HCT116 (cell line): ENCODE data around the gene FAR2. TPM values are rescaled to one million over a fixed set of nuclear protein-coding genes. Genes with fewer than 3 reads are reported as not detected.

ENCODE experiments used
- ATAC-seq: fragments of 200-7000 bp; cut with Tn5 transposase; 2 replicates; pipeline ENCODE4 v1.9.1; 2020; ENCODE audit warnings: mild to moderate bottlenecking, moderate library complexity
- BruUV-seq: library from RNA; stranded (reverse); fragments of 400-500 nt; replicated peaks from 2 replicates; lab custom pipeline; 2021; lab: Mats Ljungman, UMichigan
- CTCF ChIA-PET: fragments of 300-600 bp; sonication (Branson Sonifier 250); formaldehyde crosslinking; loops from one replicate; lab custom pipeline; 2021; ENCODE audit warnings: antibody characterized with exemption; lab: Charles Lee
- POLR2A ChIA-PET: fragments of 300-600, 350-600 bp; sonication (Branson Sonifier 250); formaldehyde crosslinking; loops from one replicate; lab custom pipeline; 2021; ENCODE audit warnings: antibody characterized with exemption; lab: Charles Lee
- RAD21 ChIA-PET, 2 experiments: fragments of 300-600 bp; sonication (Branson Sonifier 250); formaldehyde crosslinking; loops; one replicate each; lab custom pipeline; 2023; ENCODE audit warnings: low total read pairs in 2 of 2; ENCODE audit not compliant: uncharacterized antibody in 2 of 2, unreplicated experiment in 2 of 2, low non-redundant PET in 1 of 2; lab: Charles Lee
- DNase-seq: peaks from one replicate; pipeline ENCODE4 v3.0.0-alpha.2; 2010; ENCODE audit warnings: low read depth, low spot score
- H2AFZ ChIP-seq: fragments of 200-600 bp; shearing (Covaris generic), sonication (generic); 2 replicates; pipeline ENCODE4 v1.6.1; 2017; ENCODE audit warnings: low read depth, mixed run types, mixed read lengths, antibody characterized with exemption, low read length; ENCODE audit not compliant: poor library complexity, severe bottlenecking
- H3K27ac ChIP-seq: 2 replicates; pipeline ENCODE4 v1.5.1; 2012; ENCODE audit warnings: low read depth, low read length
- H3K27me3 ChIP-seq: fragments of 200-600 bp; sonication (generic); 2 replicates; pipeline ENCODE4 v1.6.1; 2016; ENCODE audit warnings: mixed run types, low read length, mixed read lengths; ENCODE audit not compliant: insufficient read depth
- H3K36me3 ChIP-seq, 2 experiments: fragments of 200-500 bp in 1 of 2; fragments of 200-600 bp in 1 of 2; sonication (Bioruptor generic) in 1 of 2; sonication (generic) in 1 of 2; 2 replicates each; pipeline versions ENCODE4 v1.5.1 to v1.6.1; 2014 to 2016; ENCODE audit warnings: low read length in 2 of 2, inconsistent platforms in 1 of 2, mixed read lengths in 1 of 2, mixed run types in 1 of 2; ENCODE audit not compliant: insufficient read depth in 2 of 2, control insufficient read depth in 1 of 2
- H3K4me1 ChIP-seq, 2 experiments: fragments of 200-600 bp in 1 of 2; sonication (generic) in 1 of 2; 2 replicates each; pipeline versions ENCODE4 v1.5.1 to v1.6.1; 2012 to 2017; ENCODE audit warnings: low read length in 2 of 2, inconsistent platforms in 1 of 2, mild to moderate bottlenecking in 1 of 2, mixed read lengths in 1 of 2, mixed run types in 1 of 2, moderate library complexity in 1 of 2; ENCODE audit not compliant: insufficient read depth in 2 of 2, control insufficient read depth in 1 of 2
- H3K4me2 ChIP-seq: fragments of 200-600 bp; sonication (generic); 2 replicates; pipeline ENCODE4 v1.6.1; 2017; ENCODE audit warnings: mixed run types, low read length, mixed read lengths
- H3K4me3 ChIP-seq, 2 experiments: fragments of 200-600 bp in 1 of 2; sonication (generic) in 1 of 2; replicated peaks in 1 of 2; 2 replicates each; pipeline ENCODE4 v1.5.1; 2011 to 2016; ENCODE audit warnings: low read length in 2 of 2, control low read depth in 1 of 2, low read depth in 1 of 2, mild to moderate bottlenecking in 1 of 2, mixed read lengths in 1 of 2, mixed run types in 1 of 2
- H3K79me2 ChIP-seq: fragments of 200-600 bp; sonication (generic); 2 replicates; pipeline ENCODE4 v1.6.1; 2017; ENCODE audit warnings: mild to moderate bottlenecking, mixed run types, low read length, moderate library complexity, mixed read lengths; ENCODE audit not compliant: insufficient read depth
- H3K9ac ChIP-seq: fragments of 200-600 bp; sonication (generic); 2 replicates; pipeline ENCODE4 v1.6.1; 2016; ENCODE audit warnings: low read length, mixed read lengths
- H3K9me2 ChIP-seq: fragments of 200-600 bp; sonication (generic), shearing (Covaris generic); 2 replicates; pipeline ENCODE4 v1.6.1; 2017; ENCODE audit warnings: mixed run types, mild to moderate bottlenecking, moderate library complexity; ENCODE audit not compliant: insufficient read depth
- H3K9me3 ChIP-seq, 2 experiments: fragments of 200-500 bp in 1 of 2; fragments of 200-600 bp in 1 of 2; sonication (Bioruptor generic) in 1 of 2; sonication (generic) in 1 of 2; 2 replicates each; pipeline ENCODE4 v1.6.1; 2014 to 2017; ENCODE audit warnings: low read length in 2 of 2, mixed read lengths in 2 of 2, inconsistent platforms in 1 of 2, low read depth in 1 of 2, mild to moderate bottlenecking in 1 of 2, mixed run types in 1 of 2, moderate library complexity in 1 of 2; ENCODE audit not compliant: control insufficient read depth in 1 of 2, insufficient read depth in 1 of 2
- H4K20me1 ChIP-seq: fragments of 200-600 bp; sonication (generic), shearing (Covaris generic); 2 replicates; pipeline ENCODE4 v1.6.1; 2017; ENCODE audit warnings: mixed run types, mild to moderate bottlenecking, moderate library complexity; ENCODE audit not compliant: insufficient read depth
- CBX3 ChIP-seq: IDR thresholded peaks from 2 replicates; pipeline ENCODE4 v1.6.1; 2012; ENCODE audit warnings: low read depth
- EZH2phosphoT487 ChIP-seq: fragments of 200-600 bp; IDR thresholded peaks from 2 replicates; pipeline ENCODE4 v1.6.1; 2018; ENCODE audit warnings: antibody characterized with exemption, borderline replicate concordance
- JUND ChIP-seq: IDR thresholded peaks from 2 replicates; pipeline ENCODE4 v1.6.1; 2012
- MAX ChIP-seq: IDR thresholded peaks from 2 replicates; pipeline ENCODE4 v1.6.1; 2012
- RAD21 ChIP-seq: IDR thresholded peaks from 2 replicates; pipeline ENCODE4 v1.6.1; 2012; ENCODE audit warnings: low read depth, mild to moderate bottlenecking
- REST ChIP-seq: IDR thresholded peaks from 2 replicates; pipeline ENCODE4 v1.6.1; 2012; ENCODE audit warnings: low read depth
- SIN3A ChIP-seq: IDR thresholded peaks from 2 replicates; pipeline ENCODE4 v1.6.1; 2012; ENCODE audit warnings: low read depth
- TCF7L2 ChIP-seq: IDR thresholded peaks from 2 replicates; pipeline ENCODE4 v1.7.0; 2011; ENCODE audit warnings: borderline replicate concordance, inconsistent platforms; ENCODE audit not compliant: insufficient read depth, insufficient read length; ENCODE audit errors: extremely low read depth
- ZBTB33 ChIP-seq: IDR thresholded peaks from 2 replicates; pipeline ENCODE4 v1.6.1; 2011; ENCODE audit warnings: mild to moderate bottlenecking, low read length, moderate library complexity; ENCODE audit not compliant: insufficient replicate concordance; ENCODE audit errors: extremely low read depth
- ZNF274 ChIP-seq: fragments of 200-500 bp; sonication (Bioruptor generic); IDR thresholded peaks from 2 replicates; pipeline ENCODE4 v1.6.1; 2014; ENCODE audit warnings: mild to moderate bottlenecking, low read depth, low read length, inconsistent platforms
- intact Hi-C: fragments of 100-400 bp; cut with micrococcal nuclease; formaldehyde crosslinking; loops from 2 replicates; pipeline ENCODE4 v1.10.0; 2022
- total RNA-seq: library from RNA; stranded (reverse); gene quantifications from one replicate; pipeline ENCODE4 v1.2.1, GENCODE V29; 2021; ENCODE audit not compliant: unreplicated experiment

Gene FAR2
- total RNA-seq, 1 experiment from 2014 or later = 9.7 TPM

- TF ChIP-seq JUND = no peak
These were observed 160.3 kb downstream of the FAR2 start (continued) for GRCh38 chr12:29309320-29309902.

- BruUV-seq = no TSS peak
- H3K9ac ChIP-seq = no peak overlapping the region
- no peaks in the 10 kb centered on the region for H3K36me3 ChIP-seq
- no peak overlapping the region for H2AFZ ChIP-seq
- H3K9me2 ChIP-seq = no peaks in the 10 kb centered on the region
- ChIA-PET CTCF (interaction anchor here (1.5 kb wide), 1 partner anchor 206 kb away, joined by 5 read pairs; no protein-coding TSS in a partner anchor), RAD21 (no interaction called here), POLR2A (interaction anchor here (0.7 kb wide), 1 partner anchor 191 kb away, joined by 3 read pairs; no protein-coding TSS in a partner anchor)
- intact Hi-C loops = no loop called here
- H3K4me1 ChIP-seq = no peaks in the 10 kb centered on the region
- no peak for DNase-seq
- no peak for ATAC-seq
- H4K20me1 ChIP-seq = no peaks in the 10 kb centered on the region
- no peaks in the 10 kb centered on the region for H3K79me2 ChIP-seq
- no peak overlapping the region for H3K4me2 ChIP-seq
- no peak overlapping the region for H3K27ac ChIP-seq
- no peak for TF ChIP-seq ZBTB33
- no peak for TF ChIP-seq EZH2phosphoT487
- no peak for TF ChIP-seq REST
- no peak for TF ChIP-seq RAD21
- TF ChIP-seq ZNF274 = no peak
- no peak for TF ChIP-seq CBX3
- TF ChIP-seq MAX = no peak
- TF ChIP-seq SIN3A = no peak
- no peak for TF ChIP-seq TCF7L2
- H3K4me3 ChIP-seq = no peak overlapping the region
- H3K27me3 ChIP-seq = no peaks in the 10 kb centered on the region
- no peaks in the 10 kb centered on the region for H3K9me3 ChIP-seq
These were observed 161.8 kb downstream of the FAR2 start for GRCh38 chr12:29310899-29311298.
